C4-2B (cell line): ENCODE data around the gene RNF32.

Experiments
- ZFX ChIP-seq: fragments of 450-650 bp; IDR thresholded peaks from 2 replicates; pipeline ENCODE4 v1.6.1; 2017
- TF ChIP-seq, protein P1 (sequence below): fragments of 450-650 bp; conservative IDR thresholded peaks from 2 replicates; pipeline ENCODE4 v1.5.1; 2017; ENCODE audit warnings: mild to moderate bottlenecking

DNA sequence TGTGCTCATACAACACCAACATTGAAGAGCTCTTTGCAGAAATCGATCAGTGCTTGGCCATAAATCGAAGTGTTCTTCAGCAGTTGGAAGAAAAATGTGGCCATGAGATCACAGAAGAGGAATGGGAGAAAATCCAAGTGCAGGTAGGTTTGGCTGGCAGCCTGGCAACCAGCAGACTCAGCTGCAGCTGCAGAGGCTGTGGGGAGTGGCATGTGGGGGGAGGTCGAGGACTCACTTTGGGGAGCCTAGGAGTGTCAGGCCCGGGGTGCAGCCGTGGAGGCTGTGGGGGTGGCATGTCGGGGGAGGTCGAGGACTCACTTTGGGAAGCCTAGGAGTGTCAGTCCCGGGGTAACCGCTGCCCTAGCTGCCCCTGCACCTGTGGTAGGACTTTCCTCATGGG is 35.1 kb downstream of the RNF32 start:
- TF ChIP-seq, protein P1, sequence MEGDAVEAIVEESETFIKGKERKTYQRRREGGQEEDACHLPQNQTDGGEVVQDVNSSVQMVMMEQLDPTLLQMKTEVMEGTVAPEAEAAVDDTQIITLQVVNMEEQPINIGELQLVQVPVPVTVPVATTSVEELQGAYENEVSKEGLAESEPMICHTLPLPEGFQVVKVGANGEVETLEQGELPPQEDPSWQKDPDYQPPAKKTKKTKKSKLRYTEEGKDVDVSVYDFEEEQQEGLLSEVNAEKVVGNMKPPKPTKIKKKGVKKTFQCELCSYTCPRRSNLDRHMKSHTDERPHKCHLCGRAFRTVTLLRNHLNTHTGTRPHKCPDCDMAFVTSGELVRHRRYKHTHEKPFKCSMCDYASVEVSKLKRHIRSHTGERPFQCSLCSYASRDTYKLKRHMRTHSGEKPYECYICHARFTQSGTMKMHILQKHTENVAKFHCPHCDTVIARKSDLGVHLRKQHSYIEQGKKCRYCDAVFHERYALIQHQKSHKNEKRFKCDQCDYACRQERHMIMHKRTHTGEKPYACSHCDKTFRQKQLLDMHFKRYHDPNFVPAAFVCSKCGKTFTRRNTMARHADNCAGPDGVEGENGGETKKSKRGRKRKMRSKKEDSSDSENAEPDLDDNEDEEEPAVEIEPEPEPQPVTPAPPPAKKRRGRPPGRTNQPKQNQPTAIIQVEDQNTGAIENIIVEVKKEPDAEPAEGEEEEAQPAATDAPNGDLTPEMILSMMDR, result no peak
- no peak for TF ChIP-seq ZFX
